CD4-positive, alpha-beta T cell treated with Interleukin-12 subunit alpha and Interleukin-12 subunit beta, for 1 hour (primary cell): Measurements from ENCODE around the gene CCSAP.
"Not testable (repeated sequence)": the region's sequence is repeated elsewhere in the genome, so short reads cannot be mapped to it uniquely, and the experiment has no call there.

Experiments
- DNase-seq: peaks from one replicate; pipeline ENCODE4 v3.0.0-alpha.2; 2020

The CCSAP gene

GRCh38 chr1:229342656-229343569 lies at the start of gene CCSAP:
CCSAP (minus strand) TSS chr1:229343047; CDS start chr1:229342465, 582 bp downstream.
- peak; percentile 65 for DNase-seq

GRCh38 chr1:229390130-229390529 lies 47.3 kb upstream of the CCSAP start:
- DNase-seq, result no peak

DNA sequence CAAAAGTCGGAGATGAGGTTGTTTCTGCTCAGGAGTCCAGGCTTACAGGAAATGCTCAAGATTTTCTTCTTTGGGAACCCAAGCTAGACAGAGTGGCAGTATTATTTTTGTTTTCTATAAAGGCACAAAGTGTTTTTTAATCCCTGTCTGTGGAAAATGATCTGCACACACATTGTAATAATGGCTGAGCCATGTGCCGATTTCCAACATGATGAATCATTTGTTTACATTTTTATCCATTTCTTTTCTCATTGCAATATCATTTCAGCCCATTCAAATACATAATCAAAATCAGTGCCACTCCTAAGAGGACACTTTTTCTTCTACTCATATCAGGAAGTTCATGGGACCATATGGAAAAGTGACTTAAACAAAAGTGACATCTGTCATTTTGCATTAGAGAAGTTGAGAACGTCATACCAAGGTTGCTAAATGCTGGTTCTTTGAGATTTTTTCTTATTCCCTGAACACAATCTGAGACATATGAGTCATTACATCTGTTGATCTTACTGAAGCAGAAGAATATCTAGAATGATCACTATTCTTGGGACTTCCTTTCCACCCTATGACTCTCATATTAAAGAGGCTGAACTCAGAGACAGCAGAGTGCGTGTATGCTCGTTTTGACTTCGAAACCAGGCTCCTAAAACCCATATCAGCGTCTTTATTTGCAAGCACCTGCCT lies 46.2 kb upstream of the CCSAP start:
- DNase-seq, result no peak

DNA sequence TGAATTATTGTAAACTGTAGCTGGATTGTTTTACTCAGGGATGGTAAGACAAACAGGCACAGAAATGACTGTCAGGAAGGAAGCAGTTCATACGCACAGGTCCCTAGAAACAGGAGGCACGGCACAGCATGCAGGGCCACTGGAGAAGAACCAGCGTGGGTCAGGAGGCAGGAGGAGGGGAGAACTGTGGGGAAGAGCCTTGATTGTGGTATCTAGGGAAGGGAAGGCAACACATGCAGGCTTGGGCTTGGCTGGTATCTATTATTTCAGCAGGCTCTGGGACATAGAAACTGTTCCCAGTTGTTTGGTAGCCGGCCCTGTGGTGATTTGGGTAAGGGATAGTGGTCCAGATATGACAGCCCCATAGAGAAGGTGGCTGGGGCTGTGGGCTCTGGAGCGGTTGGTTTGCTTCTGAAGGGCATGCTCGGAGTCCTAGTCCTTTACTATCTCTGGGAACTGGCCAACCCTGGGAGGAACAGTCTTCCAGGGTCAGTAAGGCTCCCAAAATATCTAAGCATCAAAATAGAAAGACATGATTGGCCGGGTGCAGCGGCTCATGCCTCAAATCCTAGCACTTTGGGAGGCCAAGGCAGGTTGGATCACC lies 43.1 kb upstream of the CCSAP start:
- DNase-seq, result no peak

- DNase-seq, result no peak
Observed at GRCh38 chr1:229384822-229385221, 42.0 kb upstream of the CCSAP start.

- DNase-seq, result no peak
Observed at GRCh38 chr1:229383961-229384360, 41.1 kb upstream of the CCSAP start.

GRCh38 chr1:229383188-229383587 lies 40.3 kb upstream of the CCSAP start:
- no peak for DNase-seq

DNA sequence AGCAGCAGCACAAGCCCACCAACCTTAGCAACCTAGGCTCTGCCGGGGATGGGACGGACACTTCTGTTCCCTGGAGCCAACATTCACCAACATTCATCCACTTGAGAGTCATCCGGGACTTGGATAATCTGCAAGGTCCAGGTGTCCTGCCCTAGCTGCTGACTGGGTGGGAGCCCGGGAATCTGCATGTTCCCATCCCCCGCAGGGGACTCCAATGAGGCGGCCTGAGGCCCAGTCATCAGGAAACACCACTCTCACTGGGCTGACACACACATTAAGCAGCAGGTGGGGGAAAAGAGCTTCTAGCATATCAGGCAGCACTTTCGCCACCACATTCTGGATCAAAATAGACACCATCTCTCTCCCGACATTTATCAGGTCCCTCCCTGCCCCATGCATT lies 38.4 kb upstream of the CCSAP start:
- DNase-seq, result no peak

- DNase-seq, result no peak
Observed at GRCh38 chr1:229380536-229381160, 37.8 kb upstream of the CCSAP start.

DNA sequence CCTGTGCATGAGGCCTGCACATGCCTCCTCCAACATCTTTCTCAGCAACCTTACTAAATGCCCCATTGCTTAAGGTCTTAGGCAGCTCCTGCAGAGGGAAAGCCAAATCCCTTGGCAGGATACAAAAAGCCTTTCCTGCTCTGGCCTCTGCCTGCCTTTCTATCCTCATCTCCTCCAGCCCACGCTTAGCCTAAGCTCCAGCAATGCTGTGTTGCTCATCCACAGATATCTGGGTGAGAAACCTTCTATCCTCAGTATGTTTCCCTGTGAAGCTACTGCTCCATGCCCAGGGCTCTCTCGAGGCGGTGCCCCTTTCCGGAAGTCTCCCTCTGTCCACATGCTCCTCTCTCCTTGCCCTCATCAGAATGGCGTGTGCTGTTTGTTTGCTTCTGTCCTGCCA lies 37.0 kb upstream of the CCSAP start:
- no peak for DNase-seq

DNA sequence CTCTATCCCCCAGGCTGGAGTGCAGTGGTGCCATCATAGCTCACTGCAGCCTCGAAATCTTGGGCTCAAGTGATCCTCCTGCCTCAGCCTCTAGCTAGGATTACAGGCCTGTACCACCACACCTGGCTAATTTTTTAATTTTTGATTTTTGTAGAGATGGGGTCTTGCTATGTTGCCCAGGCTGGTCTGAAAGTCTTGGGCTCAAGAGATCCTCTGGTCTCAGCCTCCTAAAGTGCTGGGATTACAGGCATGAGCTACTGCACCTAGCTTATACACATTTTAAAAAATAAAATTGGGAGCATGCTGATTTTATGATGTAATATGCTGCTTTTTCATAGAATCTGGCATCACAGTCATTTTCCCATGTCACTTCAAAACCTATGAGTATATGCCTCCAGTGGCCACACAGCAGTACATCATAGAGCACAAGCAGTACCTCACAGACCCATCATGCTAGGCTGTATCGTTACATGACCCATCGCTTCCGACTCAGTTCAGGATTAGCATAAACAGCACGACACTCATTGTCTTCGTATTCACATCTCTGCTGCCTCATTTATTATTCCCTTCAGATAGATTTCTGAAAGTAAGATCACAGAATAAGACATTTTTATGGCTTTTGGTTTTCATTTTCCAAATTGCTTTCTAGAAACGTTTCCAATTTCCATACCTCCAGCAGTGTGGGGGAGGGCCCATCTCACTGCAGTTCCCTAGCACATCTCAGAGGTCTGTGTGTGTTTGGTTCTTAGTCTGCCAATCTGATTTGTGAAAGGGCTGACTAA lies 35.9 kb upstream of the CCSAP start:
- no peak for DNase-seq

DNA sequence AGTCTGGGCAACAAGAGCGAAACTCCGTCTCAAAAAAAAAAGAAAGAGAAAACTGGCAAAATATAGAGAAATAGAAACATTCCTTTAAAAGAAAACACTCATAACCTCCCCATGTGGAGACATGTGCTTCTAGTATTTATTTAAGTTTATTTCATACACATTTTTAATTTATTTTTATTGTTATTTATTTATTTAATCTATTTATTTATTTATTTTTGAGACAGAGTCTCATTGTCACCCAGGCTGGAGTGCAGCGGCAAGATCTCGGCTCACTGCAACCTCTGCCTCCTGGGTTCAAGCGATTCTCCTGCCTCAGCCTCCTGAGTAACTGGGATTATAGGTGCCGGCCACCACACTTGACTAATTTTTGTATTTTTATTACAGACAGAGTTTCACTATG lies 35.2 kb upstream of the CCSAP start:
- DNase-seq, result not testable (repeated sequence)

GRCh38 chr1:229377429-229377828 lies 34.6 kb upstream of the CCSAP start:
- no peak for DNase-seq

DNA sequence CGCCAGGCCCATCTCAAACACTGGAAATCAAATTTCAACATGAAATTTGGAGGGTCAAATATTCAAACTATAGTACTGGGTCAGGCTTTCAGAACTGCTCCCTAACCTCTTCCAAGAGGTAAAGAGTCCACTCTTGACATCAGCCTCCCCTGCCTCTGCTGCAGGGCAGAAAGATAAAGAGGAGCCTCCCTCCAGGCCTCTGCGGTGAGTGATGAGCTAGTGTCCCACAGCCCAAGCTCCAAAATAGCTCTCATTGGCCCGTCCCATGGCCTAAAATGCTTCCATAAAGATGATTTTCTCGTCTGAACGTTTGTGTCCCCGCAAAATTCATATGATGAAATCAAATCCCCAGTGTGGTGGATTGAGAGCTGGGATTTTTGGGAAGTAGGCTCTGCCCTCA lies 33.7 kb upstream of the CCSAP start:
- DNase-seq, result no peak

DNA sequence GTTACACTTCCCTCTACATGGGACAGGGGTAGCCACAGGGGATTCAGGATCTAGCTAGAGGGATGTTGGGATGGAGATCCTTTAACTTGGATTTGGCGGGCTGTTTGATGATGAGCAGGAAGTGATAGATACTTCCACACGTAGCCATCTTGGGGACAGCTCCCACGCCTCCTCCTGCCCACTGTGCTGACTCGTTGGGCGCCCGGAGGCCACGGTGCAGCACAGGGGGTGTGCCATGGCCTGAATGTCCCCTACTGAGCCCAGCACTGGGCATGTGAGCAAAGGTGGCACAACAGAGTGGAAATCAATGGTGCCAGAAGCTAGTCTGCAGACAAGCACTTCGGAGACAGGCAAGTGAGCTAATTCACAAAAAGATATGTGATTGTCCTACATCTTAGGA lies 31.6 kb upstream of the CCSAP start:
- no peak for DNase-seq

GRCh38 chr1:229373395-229373794 lies 30.5 kb upstream of the CCSAP start:
- no peak for DNase-seq

- no peak for DNase-seq
Observed at GRCh38 chr1:229372251-229372650, 29.4 kb upstream of the CCSAP start.

DNA sequence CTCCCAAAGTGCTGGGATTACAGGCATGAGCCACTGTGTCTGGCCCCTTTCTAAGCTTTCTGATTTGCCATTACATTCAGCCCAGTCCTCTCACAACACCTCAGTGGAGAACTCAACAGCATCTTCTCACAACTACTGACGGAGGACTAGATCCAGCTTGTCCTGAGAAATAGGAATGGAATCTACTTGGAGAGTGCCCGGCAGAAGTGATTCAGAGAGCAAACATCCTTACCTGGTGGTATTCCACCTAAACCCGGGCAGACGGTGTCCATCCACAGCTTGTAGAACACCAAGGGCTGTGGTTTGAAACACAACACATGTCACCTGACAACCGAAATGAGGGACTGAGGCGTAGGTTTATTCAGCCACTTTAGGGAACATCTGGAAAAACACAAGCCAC lies 28.8 kb upstream of the CCSAP start:
- DNase-seq, result no peak

DNA sequence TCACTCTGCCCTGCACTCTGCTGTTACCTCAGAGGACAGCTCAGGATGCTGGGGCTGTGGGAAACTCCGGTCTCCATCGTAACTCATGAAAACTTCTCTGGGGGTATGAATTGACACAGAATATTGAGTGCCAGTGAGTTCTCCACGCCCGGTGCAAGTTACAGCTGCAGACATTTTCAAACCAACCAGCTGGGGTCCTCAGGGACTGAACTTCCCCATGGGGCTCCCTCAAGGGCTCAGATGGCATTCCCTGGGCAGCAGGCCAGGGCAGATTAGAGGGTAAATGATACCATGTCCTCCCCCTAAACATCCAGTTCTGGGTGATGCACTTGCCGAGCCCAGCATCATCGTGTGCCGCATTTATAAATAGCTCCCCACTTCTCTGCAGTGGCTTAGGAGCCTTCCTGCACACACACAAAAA lies 27.8 kb upstream of the CCSAP start:
- no peak for DNase-seq

DNA sequence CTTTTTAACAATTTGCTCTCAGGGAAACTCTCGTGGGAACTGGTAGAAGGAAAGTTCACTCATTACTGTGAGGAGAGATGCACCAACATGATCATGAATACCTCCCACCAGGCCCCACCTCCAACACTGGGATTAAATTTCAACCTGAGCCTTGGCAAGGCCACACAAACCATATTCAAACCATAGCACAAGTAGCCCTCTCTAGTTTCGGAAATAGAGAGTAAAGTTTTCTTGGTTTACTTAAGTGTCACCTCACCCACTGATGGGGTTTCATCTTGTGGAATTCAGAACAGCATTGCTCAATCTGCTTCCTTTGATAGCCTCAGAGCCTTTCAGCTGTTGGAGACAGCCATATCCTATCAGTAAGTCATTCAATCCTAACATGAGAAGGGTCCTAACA lies 25.5 kb upstream of the CCSAP start:
- DNase-seq, result no peak

DNA sequence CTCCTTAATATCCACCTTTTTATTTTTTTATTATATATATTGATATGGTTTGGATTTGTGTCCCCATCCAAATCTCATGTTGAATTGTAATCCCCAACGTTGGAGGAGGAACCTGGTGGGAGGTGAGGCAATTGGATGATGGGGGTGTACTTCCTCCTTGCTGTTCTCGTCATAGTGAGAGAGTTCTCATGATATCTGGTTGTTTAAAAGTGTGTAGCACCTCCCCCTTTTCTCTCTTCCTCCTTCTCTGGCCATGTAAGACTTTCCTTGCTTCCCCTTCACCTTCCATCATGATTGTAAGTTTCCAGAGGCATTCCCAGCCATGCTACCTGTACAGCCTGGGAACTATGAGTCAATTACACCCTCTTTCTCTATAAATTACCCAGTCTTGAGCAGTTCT lies 22.7 kb upstream of the CCSAP start:
- DNase-seq, result no peak

GRCh38 chr1:229364207-229365065 lies 21.6 kb upstream of the CCSAP start:
- DNase-seq, result no peak
